Erythroblast (primary cell): ENCODE measurements around the gene CLASP1.

Experiments
- GATA1 ChIP-seq: IDR thresholded peaks from 2 replicates; pipeline ENCODE4 v1.6.1; 2011; ENCODE audit warnings: low read depth, mild to moderate bottlenecking, control low read depth, low read length, moderate library complexity
- POLR2A ChIP-seq: IDR thresholded peaks from 2 replicates; pipeline ENCODE4 v1.6.1; 2011; ENCODE audit warnings: mild to moderate bottlenecking, low read length

DNA sequence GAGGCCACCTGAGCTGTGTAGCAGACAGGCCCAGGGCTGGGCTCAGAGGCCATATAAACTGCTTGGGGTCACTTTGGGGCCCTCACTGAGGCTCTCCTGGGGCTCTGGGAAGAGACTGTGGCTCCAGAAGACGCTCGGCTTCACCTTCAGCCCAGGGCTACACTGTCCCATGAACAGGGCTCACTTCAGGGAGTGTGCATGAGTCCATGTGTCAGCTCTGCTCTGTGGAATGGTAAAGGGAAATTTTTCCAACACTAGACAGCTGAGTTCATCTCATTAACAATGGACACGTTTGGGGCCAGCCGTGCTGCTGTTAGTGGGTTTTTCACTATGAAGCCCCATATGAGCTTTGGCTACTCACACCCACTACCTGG is 298.9 kb downstream of the CLASP1 start:
- TF ChIP-seq POLR2A (no peak), GATA1 (no peak)
